ENCODE measurements around the gene RIMBP2.

The RIMBP2 gene

DNA sequence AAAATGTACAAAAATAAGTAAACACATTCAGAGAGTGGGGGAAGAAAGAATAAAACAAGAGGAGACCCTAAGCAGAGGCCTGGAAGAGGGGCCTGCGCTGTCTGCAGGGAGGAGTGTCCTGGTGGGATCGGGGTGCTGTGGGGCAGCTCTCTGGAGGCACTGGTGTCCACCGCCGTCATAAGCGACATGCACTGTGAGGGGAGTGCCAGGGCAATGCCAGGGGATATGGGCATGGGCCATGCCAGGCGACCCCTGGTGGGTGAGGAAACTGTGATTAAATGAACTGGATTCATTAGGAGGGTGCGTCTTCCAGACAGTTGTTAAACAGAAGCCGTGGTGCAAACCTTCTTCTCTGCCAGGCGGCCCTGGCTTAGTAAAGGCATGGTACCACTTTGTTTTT lies 261.8 kb downstream of the RIMBP2 start:
- no peak for DNase-seq

DNA sequence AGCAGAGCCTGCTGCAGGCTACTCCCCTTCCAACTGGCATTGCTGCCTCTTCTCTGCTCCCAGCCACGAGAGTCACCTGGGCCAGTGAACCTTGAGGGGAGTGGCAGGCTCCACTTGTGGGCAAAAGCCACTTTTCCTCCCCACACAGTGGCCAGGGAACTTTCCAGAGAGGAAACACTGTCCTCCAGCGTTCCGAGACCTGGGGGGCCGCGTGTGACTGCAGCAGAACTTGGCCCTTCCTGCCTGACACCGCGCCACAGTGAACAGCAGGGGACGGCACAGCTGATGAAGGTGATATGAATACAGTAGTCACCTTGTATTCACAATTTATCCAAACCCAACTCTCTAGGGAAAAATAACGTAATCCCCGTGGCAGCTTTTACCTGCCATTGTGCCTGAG lies 263.6 kb downstream of the RIMBP2 start:
- DNase-seq, result no peak

DNA sequence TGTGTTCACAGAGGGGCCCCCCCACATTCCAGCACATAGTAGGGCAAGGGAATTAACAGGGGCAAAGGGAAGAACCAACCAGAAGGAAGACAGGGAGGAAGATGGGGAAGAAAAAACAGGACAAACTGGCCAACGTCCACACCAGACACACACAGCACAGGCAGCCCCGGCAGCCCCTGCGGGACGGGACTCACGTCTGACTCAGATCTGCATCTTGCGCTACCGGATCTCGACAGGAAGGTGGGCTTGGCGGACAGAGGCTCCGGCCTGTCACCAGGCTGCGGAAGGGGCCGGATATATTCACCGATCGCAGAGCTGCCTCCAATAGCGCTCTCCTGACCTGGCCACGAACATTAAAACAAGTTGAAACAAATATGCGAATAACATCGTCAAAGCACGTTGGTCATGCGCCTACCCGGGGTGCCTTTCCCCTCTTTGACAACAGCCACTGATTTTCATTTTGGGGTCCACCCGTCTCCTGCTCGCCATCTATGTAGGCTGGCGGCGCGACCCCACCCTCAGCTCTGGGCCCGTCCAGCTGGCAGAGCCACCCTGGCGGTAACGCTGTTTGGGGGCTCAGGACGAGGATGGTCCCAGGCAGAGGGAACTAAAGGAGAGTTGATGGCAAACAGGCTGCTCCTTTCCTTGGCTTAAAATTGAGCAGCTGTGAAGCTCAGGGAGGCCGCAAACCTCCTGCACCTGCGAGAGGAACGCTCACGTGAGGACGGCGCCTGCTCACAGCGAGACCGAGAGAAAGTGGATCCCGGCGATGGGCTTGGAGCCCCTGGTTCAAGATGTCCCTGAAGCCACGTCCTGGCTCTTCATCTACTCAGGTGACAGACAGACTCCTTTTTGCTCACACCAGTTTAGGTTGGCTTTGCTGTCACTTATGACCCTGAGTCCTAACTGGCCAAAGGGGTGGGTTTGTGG lies 264.8 kb downstream of the RIMBP2 start:
- no peak for DNase-seq

DNA sequence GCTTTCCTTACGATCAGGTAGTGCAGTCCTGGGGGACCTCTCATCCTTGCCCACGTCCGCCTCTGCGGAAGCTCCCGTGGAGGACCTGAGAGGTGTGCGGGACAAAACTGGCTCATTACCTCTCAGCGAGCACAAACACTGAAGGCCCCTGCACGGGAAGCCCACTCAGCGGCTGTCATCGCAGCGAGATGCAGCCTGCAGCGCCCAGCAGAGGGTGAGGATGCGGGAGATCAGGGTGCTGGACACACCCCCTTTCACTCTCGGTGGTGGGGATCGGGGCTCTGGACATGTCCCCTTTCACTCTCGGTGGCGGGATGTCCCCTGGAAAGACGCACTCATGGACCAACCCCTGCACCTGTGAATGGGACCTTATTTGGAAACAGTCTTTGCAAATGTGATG lies 266.8 kb downstream of the RIMBP2 start:
- DNase-seq, result no peak

DNA sequence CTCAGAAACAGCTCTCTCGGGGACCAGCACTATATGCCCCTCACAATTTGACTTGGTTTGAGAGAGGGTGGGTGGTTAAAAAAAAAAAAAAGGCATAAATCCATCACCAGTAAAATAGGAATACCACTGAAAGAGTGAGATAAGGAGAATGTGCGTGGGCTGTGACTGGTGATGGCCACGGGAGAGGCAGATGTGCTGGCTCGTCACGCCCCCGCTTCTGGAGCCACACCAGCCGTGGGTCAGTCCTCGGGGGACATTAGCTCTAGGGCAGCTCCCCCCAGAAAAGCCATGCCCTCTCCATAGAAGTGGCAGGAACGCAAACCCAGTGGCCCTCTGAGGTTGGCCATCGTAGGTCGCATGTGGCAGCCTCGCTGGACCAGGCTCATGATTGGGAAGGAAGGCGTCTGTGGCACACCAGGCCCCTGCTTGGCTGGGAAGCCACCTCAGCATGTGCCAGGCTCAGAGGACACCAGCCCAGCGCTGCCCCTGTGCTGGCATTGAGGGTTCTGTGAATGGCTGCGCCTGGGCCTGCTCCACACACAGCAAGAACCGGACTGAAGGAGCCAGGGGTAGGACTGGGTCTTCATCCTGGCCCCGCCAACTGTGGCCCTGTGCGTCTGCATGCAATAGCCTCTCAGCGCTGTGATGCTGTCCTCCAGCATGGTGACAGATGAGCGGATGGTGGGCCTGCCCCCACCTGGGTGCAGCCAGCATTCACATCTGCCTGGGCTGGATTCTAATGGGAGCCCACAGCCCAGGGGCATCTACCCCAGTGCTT lies 267.9 kb downstream of the RIMBP2 start:
- no peak for DNase-seq

DNA sequence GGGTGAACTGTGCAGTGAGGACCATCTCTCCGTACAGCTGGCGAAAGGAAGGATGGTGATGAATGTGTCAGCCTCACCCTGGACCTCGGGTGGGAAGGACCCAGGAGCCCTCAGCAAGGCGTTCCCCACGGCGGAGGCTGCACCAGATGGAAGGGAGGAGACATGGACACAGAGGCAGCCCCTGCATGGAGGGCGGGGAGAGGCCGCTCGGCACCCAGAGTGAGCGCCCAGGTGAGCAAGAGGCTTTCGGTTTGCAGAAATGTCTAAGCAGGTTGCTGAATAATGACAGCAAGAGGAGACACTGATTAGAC lies 268.5 kb downstream of the RIMBP2 start:
- no peak for DNase-seq

DNA sequence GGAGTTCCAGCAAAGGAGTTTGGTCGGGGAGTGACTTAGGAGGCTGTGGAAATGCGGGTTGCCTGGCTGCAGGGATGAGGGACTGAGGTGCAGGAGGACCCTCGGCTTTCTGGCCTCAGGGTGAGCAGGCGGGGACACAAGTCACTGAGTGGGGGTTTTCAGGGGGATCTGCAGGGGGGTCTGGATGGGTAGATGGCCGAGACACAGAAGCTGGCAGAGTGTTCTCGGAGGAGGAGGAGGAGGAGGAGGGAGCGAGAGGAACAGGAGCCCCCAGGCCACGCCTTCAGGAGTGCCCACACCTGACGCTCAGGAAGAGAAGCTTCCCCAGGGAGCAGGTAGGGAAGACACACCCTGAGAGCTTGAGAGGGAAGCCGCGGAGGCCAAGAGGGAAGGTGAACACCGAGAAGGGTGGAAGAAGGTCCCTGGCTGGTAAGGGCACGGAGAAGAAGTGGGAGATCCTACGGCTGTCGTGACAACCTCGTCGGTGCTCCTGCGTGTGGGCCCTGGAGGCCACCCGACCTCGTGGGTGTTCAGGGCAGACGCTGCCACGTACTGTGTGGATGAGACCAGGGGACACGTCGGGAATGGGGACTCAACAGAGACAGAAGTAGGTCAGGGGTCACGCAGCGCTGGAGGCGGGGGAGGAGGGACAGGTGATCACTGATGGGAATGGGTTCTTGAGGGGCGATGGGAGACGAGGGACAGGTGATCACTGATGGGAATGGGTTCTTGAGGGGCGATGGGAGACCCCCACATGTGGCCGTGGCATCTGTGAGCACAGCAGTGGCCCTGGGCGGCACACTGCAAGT lies 269.0 kb downstream of the RIMBP2 start:
- no peak for DNase-seq

DNA sequence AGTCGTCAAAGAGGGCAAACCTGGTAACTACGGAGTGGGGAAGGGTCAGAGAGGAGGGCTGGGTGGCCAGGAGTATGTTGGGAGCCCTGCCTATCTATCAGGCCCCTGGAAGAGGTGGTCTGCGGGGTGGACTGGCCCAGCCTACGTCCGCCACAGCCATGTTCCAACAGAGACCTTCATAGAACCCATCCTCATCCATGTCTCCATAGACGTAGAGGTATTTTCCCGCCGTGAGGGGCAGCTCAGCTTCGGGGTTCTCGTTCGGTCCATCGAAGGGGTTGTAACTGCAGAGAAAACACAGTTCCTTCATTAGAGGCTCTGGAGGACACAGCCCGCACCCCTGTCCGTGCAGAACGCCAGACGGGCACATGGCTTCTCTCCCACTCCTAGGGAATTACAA lies 271.1 kb downstream of the RIMBP2 start:
- no peak for DNase-seq

DNA sequence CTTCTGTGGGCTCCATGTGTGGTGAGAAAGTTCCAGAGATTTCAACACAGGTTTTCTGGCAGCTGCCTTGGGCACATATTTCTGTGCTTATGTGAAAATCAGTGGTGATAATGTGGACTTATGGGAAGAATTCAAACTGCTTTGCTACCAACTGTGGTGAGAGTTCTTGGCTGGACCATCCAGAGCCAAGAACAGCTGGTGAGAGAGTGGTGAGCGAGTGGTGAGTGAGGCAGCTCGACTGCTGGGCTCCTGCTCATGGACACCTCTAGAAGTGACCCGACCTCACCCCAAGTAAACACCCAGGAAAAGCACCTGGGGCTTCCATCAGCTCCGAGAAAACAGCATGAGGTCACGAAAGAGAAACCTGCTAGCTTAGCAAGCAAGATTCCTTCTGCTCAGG lies 272.0 kb downstream of the RIMBP2 start:
- no peak for DNase-seq

DNA sequence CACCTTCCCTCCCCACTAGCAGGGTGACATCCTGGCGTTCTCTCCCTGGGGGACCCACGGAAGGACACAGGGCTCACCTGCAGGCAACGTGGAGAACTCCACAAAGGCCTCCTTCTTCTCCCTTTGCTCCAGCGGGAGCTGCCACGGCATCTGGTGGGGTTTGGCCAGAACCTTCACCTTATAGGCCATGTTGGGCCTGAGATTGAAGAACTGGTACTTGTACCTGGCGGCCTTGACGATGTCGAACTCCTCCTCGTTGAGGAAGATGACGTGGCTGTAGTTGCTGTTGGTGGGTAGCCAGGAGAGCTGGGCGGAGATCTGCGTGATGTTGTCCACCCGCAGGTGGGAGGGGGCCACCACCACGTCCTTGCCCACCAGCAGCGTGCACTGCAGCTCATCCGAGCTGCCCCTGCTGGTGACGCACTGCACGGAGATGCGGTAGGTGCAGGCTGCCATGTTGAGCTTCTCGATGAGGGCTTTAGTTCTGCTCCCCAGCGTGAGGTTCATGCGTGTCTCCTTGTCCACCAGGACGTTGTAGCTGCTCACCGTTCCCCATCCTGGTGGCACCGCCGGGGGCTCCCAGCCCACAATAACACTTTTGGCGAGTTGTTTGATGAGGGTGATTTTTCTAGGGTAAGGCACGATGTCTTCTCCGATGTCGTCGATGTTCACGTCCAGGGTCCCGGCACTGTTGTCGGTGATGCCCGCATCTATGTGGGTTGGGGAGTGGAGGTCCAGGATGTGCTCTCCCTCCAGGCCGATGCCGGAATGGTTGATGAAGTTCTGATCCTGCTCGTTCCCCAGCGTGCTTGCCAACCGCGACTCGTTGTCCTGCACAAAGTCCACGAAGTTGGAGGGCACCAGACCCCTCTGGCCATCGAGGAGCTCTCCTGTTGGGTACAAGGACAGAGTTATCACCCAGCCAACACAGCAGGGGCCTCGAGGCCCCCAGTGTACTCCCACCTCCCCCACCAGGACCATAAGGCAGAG lies 274.0 kb downstream of the RIMBP2 start:
- DNase-seq, result no peak

DNA sequence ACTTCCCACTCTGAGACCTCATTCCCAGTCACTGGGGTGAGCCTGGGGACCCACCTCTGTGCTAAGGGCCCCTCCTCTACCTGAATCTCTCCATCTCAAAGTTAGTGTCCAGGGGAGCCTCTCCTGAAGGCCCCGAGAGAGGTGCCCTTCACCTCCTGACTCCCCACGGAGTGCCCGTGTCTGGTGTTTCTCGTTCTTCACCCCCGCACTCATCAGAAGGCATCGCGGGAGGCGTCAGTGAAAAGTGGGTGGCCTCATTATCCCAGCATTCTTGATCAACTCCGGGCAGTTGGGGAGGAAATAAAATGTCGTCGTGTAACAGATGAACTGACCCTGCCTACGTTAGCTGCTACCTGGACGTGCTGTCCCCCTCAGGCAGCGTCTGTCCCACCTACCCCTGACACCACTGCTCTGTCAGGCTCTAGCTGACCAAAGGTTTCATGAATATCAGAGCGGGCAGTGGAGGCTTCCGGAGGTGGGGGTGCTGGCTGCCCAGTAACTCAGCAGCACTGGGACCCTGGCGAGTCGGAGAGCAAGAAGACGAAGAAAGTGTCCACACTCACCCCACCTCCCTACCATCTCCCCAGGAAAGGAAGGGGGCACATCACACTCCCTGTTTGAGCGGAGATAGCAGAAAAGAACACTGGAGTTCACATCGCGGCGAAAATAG lies 275.6 kb downstream of the RIMBP2 start:
- DNase-seq, result no peak

DNA sequence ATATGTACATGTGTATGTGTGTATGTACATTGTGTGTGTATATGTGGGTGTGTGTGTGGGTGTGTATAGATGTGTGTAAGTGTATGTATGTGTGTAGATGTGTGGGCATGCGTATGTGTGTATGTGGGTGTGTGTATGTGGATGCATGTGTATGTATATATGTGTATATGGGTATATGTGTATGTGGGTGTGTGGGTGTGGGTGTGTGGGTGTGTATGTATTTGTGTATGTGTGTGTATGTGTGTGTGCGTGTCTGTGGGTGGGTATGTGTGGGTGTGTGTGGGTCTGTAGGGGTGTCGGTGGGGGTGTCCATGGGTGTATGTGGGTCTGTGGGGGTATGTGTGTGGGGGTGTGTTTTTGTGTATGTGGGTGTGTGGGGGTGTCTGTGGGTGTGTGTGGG lies 276.8 kb downstream of the RIMBP2 start:
- DNase-seq, result no peak

DNA sequence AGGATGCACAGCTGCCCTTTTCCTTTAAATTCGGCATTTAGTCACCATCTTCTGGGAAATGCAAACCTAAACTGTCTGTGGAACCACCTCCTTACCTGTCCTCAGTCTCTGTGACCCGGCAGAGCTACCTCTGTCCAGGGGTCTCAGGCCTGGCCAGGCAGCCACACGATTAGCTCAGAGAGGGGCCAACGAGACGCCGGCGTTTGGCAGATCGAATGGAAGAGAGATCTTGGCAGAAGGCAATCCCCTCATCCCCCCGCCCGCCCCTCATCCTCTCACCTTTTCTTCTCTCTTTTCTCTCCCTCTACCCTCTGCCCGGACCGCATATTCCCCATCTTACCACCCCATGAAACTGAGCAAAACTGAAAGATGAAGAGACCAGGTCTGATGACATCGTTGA lies 277.4 kb downstream of the RIMBP2 start:
- DNase-seq, result no peak

DNA sequence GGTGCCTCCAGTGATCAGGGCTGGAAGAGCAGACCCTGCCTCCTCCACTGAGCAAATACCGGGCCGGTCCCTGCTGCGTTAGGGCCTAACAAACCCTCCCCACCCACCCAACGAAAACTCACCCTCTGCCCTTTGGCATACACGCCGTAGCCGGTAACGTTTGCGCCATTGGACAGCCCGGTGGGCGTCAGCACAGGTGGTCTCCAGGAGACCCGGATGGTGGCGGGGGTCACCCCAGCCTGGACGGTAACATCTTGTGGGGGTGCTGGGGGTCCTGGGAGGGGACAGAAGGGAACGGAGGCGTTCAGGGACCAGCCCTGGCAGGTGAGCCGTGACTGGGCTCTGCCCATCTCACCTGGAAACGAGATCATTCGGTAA lies 277.9 kb downstream of the RIMBP2 start:
- DNase-seq, result no peak

DNA sequence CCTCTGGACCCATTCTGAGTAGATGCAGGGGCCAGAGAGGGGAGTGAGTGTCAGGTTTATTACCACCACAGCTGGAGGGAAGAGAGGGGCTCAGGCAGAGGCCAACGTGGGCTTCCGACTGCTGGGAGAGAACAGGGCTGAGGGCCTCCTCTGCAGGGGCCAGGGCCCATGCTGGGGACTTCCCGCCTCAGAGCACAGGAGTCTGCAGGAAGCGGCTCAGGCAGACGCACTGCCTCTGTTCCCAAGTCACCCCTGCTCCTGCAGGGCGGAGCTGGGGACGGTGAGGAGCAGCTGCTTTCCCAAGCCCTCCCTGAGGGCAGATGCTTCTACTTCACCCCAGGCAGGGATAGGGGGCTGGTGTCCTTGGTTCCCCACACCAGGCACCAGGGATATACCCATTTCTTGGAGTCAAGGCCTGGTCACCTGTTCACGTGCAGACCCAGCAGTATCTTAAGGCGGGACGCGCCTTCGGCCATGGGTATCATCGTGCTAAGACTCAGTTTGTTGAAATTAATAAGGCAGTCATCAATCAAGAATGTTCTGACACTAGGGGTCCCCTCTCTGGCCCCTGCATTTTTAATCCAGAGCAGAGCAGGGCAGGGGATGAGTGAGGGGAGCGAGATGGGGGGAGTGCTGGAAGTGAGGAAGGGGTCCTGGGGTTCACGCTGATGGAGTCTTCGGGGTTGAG lies 278.4 kb downstream of the RIMBP2 start:
- DNase-seq, result no peak

DNA sequence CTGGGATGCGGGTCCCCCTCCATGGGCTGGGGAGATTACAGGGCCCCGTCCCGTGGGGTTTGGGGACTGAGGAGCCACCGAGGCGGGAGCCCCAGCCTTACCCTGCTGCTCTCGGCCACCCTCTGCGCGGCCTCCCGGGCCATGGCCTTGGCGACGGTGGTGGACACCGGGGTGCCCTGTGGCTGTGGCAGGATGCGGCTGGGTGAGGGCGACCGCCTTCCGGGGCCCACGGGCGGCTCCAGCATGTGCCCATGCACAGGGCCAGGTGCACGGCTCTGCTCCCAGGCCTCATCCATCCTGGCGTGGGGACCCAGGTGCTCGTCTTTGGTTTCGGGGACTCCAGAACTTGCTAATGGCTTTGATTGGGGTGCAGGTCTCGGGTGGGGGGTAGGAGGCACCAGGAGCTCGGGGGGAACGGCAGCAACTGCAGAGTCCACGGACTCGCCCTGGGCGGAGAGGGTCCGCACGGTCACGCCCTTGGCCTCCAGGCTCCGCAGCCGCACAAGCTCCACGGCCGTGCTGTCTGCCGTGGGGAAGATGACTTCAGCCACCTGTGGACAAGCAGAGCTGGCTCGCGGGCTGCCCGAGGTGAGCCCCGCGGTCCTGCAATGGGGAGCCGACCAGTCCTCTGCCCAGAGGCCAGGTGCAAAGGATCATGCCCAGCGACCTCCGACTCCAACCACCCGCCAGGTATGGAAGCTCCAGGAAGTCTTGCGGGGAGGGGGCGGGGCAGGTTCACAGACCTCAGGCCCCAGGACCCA lies 279.2 kb downstream of the RIMBP2 start:
- no peak for DNase-seq

DNA sequence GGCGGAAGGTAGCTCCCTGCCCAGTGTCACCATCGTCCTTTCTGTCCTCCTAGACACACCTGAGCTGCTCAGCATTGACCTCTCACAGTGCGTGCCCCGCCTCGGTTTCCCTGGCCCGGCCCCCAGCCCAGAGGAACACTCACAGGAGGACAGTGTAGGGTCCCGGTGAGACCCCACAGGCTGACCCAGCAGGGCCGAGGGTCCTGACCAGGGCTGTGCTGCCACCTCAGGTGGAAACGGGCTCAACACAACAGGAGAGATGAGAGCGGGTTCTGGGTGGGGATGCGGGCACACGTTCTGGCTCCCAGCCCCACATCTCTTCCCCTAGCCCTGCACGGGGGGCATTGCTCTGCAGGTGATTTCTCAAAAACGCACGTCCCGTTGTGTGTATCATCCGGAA lies 280.3 kb downstream of the RIMBP2 start:
- DNase-seq, result no peak

DNA sequence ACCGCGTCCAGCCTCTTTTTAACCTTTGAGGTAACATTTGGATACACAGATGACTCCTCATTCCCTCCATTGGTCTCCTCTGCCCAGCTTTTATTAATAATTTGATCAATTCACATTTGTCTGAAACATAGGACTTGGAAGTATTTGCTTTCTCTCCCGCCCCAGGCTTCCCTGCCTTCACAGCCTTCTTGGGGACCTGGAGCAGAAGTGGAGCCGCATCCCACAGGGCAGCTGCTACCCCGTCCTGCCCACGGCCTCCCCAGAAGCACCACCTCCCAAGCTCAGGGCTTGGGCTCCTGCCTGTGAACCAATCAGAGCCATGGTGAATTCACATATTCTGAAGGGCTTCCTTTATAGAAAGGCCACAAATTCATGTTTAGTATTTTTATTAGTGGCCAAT lies 280.8 kb downstream of the RIMBP2 start:
- no peak for DNase-seq

DNA sequence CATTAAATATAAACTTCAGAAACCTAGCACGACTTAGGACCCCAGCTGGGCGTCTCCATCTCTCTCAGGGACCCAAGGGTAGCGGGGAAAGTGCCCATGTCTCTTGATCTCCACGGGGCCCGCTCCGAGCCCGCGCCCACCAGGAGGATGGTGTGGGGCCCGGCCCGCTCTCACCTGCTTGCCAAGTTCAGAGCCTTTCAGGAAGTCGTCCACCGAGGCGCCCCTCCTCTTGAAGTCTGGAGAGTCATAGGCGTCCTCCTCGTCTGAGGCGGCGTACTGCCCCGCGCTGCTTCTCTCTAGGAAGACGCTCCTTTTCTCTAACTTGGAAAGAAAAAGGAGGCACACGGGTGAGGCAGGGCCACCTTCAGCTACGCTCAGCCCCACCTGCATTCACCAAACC lies 281.5 kb downstream of the RIMBP2 start:
- DNase-seq, result no peak

DNA sequence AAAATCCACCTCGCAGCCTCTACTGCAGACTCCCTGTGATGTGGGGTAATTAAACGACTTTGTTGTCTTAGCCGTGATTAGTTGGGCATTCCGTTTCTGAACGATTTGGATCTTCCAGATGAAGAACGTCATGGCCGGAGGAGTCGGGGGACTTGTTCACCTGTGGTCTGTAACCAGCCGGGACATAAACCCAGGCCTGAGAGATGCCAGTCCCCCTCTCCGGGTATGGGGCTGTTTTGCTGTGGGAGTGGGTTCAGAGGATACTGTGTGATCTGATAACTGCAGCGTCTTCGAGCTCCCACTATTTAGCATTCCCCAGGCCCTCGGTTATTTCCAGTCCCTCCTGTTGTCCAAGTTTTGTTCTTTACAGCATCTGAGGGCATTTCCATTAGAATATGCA lies 282.3 kb downstream of the RIMBP2 start:
- DNase-seq, result no peak

All from DMS79 treated with DMSO at 0.1 percent for 48 hours (cell line).